Germinal center (tissue), 1 donor: Measurements from ENCODE around the gene RAB12.
"Not testable (repeated sequence)": the region's sequence is repeated elsewhere in the genome, so short reads cannot be mapped to it uniquely, and the experiment has no call there.

Experiments used
- DNase-seq: peaks from one replicate; pipeline ENCODE4 v3.0.0; 2012; ENCODE audit warnings: mixed read lengths, low spot score

Gene RAB12, protein sequence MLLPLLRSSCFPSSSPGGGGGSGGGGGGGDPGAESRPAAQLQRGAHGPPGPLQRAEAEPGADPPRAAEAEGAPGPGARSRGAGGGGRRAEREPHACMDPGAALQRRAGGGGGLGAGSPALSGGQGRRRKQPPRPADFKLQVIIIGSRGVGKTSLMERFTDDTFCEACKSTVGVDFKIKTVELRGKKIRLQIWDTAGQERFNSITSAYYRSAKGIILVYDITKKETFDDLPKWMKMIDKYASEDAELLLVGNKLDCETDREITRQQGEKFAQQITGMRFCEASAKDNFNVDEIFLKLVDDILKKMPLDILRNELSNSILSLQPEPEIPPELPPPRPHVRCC

DNA sequence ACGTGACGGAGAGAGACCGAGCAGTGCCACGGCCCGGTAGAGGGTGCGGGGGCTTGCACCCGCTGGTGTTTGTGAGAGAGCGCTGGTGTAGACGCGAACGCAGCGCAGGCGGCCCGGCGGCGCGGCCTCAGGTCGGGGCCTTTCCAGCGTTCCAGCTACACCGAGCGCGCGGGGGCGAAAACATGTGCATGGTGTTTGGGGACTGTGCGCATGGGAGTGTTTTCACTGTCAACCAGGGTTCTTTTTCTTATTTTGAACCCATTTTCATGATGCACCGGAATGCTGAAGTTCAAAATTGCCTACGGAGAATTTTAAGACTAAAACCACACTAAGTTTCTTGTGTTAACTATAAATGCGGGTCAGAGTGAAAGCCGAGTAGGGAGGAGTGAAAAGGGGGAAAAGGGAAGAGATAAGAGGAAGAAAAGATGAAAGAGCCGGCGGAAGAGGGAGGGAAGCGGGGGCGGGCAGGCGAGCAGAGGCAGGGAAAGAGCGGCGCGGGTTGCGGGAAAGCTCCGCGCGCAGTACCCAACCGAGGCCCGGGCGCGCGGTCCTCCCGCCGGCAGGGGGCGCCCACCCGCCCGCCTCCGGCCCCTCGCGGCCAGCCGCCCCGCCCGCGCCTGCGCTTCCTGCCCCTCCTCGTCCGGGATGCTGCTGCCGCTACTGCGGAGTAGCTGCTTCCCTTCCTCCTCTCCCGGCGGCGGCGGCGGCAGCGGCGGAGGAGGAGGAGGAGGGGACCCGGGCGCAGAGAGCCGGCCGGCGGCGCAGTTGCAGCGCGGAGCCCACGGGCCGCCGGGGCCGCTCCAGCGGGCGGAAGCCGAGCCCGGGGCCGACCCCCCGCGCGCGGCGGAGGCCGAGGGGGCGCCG is at the start of gene RAB12:
TSS of gene RAB12 (plus strand) at position 643 of the 864 bp plus-strand sequence. CDS start at position 646, 3 bp downstream.
- peak; percentile 88 for DNase-seq

DNA sequence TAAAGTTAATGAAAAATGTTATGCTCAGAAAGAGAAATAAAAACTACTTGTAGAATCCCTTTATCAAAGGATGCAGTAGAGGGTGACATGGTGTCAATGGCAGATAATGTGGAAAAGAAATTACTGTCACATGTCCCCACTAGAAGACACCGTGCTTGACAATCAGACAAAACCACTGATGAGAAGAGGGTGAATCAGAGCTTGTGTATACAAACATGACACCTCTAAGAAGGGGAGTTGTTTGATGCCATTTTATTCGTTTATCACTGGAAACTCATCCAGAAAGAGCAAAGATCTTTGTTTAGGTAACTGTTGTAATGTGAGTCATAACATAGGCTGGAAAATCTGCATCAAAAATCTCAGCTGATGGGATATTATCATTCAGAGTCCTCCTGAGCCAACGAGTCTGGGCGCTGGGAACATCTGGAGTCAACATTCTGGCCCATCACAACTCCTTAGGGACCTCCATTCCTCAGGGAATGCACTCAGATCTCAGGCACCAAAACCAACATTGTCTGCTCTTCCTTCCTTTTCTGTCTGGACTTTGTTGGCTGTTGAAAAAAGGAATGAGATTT is 49.5 kb upstream of the RAB12 start:
- no peak for DNase-seq

DNA sequence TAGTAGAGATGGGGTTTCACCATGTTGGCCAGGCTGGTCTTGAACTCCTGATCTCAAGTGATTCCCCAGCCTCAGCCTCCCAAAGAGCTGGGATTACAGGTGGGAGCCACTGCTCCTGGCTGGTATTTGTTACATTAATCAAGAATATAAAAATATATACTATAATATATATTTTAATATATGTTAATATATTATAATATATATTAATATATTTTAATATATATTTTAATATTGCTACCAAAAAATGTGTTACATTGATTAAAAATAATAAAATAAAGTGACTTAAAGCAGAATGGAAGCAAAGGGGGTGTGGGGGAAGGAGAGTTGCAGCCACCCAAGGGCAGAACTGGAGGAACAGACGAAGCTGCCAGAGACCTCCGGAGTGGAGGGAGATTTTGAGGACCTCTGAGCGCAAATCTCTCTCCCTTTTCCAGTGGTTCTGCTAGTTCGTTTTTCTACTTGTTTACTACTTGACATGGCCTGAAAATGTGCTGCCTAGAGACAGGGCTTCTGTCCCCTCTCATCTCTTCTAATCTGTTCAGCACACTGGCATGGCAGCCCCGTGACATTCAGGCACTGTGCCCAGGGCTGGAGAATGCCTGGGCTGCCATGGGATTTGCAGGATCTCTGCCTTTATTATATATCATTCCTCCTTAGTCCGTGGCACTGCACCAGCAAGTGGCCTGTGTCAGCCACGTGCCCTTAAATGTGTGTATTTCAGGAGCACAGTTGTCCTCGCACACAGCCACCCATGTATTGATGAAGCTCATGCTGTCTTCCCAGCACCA is 47.9 kb upstream of the RAB12 start:
- no peak for DNase-seq

DNA sequence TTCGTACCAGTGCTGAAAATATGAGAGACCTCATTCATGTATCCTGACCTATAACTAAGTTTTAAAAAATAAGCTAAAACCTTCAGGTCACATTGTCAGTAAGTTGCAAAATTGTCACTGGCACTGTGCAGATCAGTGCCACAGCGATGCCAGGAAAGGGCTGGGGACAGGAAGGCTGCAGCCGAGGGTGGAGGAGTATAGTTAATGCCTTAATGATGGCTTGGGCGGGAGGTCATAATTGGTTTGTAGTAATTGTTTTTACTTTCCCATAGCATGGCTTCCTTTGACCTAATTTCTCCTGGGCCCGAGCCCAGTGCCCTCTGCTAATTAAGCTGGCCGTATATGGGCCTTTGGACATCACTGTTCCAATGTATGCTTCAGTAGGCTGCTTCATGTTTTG is 47.2 kb upstream of the RAB12 start:
- no peak for DNase-seq

DNA sequence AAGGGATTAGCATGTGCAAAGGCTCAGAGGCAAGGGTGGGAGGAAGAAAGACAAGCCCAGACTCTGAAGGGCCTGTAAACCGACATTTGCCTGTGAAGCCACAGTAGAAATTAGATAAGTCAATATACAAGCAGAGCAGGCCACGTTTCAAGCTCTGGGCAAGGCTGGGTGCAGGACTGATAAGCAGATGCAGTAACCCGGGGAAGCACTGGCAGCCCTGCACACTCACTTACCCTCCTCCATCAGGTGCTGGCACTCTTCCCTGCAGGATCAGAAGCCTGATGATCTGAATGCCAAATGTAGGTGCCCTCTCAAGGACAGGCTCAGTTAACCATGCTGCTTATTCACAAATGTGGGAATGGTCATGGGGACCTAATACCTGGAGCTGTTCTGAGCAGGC is 46.3 kb upstream of the RAB12 start:
- DNase-seq, result no peak

DNA sequence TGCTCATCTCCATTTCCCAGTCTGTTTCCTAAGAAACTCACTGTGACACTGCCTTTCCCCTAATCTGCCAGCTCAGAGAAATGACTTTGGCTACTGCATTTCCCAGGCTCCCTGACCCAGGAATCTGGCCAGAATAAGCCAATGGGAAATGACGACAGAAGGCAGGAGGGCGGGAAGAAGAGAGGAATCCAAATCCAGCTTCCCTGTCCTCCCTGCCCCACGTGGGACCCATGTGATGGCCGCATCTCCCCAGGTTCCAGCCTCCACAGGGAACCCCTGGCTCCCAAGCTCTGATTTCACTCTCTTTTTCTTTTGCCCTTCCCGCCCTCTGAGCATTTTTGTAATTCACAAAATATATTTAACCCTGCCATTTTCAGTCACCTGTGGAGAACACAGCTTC is 37.8 kb upstream of the RAB12 start:
- no peak for DNase-seq

DNA sequence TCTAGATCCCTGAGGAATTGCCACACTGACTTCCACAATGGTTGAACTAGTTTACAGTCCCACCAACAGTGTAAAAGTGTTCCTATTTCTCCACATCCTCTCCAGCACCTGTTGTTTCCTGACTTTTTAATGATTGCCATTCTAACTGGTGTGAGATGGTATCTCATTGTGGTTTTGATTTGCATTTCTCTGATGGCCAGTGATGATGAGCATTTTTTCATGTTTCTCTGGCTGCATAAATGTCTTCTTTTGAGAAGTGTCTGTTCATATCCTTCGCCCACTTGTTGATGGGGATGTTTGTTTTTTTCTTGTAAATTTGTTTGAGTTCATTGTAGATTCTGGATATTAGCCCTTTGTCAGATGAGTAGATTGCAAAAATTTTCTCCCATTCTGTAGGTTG is 35.5 kb upstream of the RAB12 start:
- not testable (repeated sequence) for DNase-seq

DNA sequence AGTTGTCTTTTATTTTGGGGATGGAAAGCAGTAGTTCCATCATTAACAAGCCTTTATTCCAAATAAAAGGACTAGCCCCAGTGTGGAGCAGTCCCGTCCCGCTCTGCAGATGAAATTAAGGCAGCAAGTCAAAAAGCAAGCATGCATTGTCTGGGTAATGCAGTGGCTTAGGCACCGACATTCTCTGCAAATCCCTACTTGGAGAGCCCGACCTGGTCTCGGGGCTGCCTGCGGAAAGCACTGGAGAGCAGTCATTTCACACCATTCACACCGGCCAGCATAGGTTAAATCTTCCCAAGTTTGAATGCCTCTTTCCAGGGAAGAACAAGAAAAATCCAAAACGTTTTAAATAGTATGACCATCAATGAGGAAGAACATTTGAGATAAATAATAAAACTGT is 24.4 kb upstream of the RAB12 start:
- no peak for DNase-seq

DNA sequence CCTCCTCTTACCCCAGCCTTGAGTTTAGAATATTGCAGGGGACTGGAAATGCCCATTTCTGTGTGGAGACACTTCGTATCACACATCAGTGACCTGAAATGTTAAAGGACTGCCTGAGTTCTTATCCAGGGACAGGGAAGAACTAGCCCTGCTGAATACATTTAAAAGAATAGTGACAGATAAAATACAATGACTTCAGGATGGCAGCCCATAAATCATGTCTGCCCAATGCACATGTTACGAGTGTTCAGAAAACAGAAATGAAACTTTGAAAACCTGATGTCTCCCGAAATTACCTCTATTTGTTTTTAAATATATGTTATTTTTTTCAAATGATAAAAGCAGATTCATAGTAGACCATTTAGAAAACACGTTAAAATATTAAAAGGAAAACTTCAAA is 22.3 kb upstream of the RAB12 start:
- no peak for DNase-seq

DNA sequence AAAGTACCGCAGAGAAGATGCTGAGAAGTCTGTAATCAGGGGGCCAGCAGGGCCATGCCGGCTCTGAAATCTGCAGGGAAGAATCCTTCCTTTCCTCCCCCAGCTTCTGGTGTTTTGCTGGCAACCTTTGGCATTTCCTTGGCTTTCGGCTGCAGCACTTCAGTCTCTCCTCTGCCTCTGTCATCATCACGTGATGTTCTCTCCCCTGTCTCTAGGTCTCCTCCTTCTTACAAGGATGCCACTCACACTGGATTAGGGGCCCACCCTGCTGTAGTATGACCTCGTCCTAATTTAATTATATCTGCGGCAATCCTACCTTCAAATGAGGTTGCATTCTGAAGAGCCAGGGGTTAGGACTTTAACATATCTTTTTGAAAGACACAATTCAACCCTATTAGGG is 13.8 kb upstream of the RAB12 start:
- no peak for DNase-seq

DNA sequence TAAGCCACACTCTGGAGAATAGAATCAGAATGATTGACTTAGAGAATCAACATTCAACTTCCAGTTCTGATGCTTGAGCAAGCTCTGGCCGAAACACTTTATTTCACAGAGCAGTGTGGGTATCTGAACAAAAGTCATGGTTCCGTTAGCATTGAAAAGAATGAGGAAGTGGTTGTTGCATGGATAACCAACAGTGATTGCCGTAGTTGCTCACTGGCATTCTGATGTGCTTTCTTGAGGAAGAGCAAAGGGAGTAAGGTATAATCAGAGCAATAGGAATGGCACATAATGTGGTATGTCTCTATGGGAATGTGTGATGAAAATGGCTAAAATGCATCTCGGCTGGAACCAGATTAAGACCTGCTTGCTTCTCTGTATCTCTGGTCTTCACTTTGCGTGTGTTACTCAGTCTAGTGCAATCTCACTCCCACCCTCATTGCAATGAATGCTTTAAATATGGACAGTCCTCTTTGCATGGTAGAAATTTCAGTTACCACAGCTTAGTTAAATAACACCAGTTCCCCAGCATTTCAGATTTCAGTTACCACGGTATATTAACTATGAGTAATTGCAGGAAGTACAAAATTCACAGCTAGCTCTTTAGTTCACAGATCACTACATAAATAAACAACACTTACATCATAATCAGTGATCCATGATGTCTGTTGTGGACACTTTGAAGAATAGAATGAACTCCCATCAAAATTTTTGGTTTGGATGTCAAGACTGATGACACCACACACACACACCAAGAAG is 7.8 kb upstream of the RAB12 start:
- DNase-seq, result no peak

DNA sequence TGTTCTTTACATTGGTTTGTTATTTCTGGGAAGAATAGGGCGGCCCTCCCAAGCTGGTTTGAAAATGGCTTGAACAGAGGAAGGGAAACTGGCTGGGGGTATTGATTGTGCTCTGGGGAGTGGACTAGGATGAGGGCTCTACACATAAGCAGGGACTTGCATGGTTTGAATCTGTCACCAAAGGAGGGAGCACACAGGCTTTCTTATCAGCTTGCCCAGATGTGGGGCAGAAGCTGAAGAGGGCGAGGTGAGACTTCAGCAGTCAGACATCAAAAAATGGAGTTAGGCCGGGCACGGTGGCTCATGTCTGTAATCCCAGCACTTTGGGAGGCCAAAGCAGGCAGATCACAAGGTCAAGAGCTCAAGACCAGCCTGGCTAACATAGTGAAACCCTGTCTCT is 7.2 kb upstream of the RAB12 start:
- no peak for DNase-seq

DNA sequence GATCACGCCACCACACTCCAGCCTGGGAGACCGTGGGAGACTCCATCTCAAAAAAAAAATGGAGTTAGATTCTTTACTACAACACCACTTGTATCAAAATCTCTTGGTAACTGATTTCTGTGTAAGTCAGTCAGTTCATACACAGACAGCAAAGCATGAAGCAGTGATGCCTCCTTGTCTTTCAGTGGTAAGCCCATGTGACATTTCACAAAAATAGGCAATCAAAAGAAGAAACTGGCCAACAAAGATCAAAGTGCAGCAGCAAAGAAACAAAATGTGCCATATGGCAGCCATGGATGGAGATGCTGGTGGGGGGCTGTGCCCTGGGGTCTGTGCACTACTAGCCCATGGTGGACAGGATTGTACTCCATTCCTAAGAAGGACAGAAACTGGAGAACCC is 6.7 kb upstream of the RAB12 start:
- no peak for DNase-seq

DNA sequence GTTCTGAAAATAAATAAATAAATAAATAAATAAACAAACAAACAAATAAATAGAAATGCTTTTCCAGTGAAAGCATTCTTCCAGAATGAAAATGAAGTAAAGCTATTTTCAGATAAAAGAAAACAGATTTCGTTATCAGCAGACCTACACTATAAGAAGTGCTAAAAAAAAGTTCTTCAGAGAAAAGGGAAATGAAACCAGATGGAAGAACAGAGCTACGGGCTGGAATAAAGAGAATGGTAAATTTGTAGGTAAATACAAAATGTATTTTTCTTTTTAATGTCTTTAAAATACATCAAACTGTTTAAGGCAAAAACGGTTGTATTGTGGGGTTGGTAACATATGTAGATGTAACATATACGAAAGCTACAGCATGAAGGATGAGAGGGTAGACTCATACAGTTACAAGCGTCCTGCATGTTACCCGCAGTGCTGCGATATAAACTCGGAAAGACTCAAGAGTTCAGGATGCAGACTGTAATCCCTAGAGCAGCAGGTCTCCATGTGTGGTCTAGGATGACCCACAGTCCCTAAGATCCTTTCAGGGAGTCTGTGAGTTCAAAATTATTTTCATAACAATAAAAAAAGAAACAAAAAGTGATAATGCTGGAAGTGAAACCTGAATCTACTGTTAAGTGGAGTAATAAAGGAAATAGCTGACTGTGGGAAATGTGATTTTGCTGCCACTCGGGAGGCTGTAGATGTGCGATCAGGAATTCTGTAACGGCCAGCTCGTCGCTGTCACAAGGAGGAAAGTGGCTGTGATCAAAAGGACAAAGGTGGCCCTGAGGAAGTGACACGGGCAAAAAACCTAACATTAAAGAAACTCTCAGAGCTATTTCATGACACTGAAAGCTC is 5.3 kb upstream of the RAB12 start:
- no peak for DNase-seq

DNA sequence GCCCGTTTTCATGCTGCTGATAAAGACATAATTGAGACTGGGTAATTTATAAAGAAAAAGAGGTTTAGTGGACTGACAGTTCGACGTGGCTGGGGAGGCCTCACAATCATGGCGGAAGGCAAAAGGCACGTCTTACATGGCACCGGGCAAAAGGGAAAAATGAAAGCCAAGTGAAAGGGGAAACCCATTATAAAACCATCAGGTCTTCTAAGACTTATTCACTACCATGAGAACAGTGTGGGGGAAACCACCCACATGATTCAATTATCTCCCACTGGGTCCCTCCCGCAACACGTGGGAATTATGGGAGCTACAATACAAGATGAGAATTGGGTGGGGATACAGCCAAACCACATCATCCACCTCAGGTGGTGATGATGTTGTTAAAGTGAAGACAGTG is 3.3 kb upstream of the RAB12 start:
- no peak for DNase-seq

DNA sequence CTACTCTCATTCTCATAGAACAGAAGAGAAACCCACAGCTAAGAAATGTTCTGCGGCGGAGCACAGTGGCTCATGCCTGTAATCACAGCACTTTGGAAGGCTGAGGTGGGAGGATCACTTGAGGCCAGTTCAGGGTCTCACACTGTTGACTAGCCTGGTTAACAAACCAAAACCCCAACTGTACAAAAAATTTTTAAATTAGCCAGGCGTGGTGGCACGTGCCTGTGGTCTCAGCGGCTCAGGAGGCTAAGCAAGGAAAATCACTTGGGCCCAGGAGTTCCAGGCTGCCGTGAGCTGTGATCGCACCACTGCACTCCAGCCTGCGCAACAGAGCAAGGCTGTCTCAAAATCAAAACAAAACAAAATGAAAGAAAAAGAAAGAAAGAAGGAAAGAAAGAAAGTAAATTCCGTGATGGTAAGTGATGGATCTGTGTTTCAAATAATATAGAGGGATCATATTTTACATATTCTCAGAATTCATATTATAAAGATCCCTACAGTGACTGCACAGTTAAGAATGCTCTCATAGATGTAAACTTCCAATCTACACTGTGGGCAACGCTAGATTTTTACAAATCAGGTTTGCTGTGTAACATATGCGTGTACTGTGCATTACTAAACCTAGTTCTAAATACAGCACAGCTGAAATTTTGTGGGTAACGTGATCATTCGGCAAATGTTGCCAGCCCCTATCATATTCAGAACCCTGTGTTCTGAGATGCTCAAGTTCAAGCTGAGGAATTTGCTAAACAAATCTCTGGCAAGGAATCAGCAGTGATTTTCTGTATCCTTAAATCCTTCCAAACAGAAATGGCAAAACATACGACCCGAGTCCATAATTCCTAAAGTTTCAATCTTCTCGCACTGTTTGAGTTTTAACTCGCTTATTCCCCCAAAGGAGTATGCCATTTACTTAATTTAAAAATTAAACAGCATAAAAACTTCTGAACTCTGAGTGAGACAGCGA is 1.2 kb upstream of the RAB12 start:
- DNase-seq, result no peak

DNA sequence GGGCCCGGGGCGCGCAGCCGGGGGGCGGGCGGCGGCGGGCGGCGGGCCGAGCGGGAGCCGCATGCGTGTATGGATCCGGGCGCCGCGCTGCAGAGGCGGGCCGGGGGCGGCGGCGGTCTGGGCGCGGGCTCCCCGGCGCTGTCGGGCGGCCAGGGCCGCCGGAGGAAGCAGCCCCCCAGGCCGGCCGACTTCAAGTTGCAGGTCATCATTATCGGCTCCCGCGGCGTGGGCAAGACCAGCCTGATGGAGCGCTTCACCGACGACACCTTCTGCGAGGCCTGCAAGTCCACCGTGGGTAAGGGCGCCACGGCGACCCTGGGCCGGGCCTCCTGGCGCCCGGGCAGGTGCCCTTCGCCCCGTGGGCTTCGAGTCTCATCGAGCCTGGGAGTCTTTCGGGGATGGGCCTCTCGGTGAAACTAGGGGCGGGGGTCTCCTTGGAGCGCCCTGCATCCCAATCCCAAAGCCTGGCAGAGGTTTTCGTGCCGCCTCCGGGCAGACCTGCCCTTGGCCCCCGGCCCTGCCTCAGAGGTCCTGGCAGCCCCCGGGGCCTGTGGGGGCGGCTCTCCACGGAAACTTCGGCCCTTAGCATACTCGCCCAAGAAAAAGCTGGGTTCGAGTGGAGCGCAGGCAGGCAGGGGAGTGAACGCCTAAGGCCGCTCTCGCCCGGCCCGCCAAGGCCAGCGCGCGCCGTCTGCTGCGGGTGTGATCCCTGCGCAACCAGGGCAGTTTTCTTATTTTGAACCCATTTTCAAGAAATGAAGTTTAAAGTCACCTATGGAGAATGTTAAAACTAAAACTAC is 622 bp downstream of the RAB12 start:
- no peak for DNase-seq

DNA sequence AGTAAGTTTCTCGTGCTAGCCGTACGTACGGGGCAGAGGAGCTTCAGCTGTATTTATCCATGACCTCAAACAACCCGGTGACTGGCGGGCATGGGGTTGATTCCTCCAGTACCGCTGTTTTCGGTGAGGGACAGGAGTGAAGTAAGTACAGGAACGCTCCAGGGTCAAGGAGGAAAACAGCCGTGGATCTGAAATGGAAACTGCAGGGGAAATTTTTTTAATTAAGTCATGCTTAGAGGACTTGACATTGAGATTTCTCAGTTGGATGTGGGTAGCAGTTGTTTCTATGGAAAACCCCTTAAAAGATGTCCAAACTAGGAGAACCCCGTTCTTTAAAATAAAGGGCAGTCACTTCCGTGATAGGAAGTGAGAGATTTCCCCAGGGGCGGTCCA is 1.2 kb downstream of the RAB12 start:
- DNase-seq, result no peak
